ENCODE data around the gene COMMD7.

COMMD7 gene

DNA sequence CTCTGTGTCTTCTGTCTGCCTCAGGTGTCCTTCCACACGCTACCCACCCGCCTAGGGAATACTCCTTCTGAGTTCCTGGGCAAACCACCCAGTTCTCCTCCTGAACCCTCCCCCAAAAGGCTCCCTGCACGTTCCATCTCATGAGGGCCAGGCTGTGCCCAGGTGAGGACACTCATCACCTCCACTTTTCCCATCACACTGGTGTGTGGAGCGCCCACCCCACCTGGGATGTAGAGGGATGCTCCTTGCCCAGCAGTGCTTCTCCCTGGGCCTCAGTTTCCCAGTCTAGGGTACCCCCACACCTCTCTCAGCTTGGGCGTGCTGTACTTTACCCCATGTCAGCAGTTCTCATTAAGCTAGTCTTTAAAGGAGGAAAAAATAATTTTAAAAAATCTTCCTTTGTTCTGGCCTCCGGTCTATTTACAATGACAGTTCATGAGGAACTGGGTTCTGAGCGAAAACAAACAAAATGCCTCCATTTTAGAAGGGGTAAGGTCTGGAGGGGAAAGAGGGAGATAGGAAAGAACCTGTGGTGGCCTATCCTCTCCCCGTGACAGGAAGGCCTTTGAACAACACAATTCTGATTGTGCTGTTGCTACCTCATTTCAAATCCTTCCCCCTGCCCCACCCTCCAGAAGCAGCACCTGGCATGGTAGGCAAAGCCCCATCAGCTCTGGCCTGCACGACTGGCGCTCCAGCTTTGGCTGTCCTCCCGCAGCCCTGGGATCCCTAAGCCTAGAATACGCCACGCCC, 67.9 kb downstream of the COMMD7 start:
- no peak for DNase-seq (ENCODE audit: low read depth)
- TF ChIP-seq, protein P1, sequence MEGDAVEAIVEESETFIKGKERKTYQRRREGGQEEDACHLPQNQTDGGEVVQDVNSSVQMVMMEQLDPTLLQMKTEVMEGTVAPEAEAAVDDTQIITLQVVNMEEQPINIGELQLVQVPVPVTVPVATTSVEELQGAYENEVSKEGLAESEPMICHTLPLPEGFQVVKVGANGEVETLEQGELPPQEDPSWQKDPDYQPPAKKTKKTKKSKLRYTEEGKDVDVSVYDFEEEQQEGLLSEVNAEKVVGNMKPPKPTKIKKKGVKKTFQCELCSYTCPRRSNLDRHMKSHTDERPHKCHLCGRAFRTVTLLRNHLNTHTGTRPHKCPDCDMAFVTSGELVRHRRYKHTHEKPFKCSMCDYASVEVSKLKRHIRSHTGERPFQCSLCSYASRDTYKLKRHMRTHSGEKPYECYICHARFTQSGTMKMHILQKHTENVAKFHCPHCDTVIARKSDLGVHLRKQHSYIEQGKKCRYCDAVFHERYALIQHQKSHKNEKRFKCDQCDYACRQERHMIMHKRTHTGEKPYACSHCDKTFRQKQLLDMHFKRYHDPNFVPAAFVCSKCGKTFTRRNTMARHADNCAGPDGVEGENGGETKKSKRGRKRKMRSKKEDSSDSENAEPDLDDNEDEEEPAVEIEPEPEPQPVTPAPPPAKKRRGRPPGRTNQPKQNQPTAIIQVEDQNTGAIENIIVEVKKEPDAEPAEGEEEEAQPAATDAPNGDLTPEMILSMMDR (conservative IDR thresholded peaks at IDR 0.05; ENCODE audit: control insufficient read depth, insufficient read depth, low read depth, low read length), result no peak
- H3K4me3 ChIP-seq (ENCODE audit: control insufficient read depth, low read depth, low read length), result no peak overlapping the region

- peak; percentile 60 for DNase-seq (ENCODE audit: low read depth)
- TF ChIP-seq, protein P1 (conservative IDR thresholded peaks at IDR 0.05; ENCODE audit: control insufficient read depth, insufficient read depth, low read depth, low read length), result peak; percentile 91
- H3K4me3 ChIP-seq (ENCODE audit: control insufficient read depth, low read depth, low read length), result no peak overlapping the region
Observed at GRCh38 chr20:32674362-32674789, 68.9 kb downstream of the COMMD7 start.

- no peak for DNase-seq (ENCODE audit: low read depth)
- H3K4me3 ChIP-seq (ENCODE audit: control insufficient read depth, low read depth, low read length), result no peak overlapping the region
- TF ChIP-seq, protein P1 (conservative IDR thresholded peaks at IDR 0.05; ENCODE audit: control insufficient read depth, insufficient read depth, low read depth, low read length), result no peak
Observed at GRCh38 chr20:32672982-32673851, 70.0 kb downstream of the COMMD7 start.

DNA sequence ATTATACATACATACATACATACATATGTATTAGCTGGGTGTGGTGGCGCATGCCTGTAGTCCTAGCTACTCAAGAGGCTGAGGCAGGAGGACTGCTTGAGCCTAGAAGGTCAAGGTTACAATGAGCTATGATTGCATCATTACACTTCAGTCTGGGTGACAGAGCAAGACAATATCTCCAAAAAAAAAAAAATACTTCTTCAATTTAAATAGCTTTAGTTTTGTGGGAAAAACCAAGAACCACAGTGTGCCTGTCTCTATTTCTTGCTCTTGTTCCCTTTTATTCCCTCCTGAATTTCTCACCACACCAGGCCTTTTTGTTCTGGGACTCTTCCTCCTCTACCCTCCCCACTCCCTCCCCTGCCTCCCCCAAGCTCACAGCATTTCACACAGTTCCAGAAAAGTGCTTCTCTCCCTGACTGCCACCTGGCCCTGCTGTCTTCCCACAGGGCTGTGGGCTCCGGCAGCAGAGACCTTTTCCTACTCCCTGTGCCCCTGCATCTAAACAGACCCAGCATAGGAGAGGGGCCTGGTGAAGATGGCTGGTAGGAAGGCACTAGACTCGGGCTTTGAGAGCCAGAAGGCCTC, 70.8 kb downstream of the COMMD7 start:
- no peak overlapping the region for H3K4me3 ChIP-seq (ENCODE audit: control insufficient read depth, low read depth, low read length)
- TF ChIP-seq, protein P1 (conservative IDR thresholded peaks at IDR 0.05; ENCODE audit: control insufficient read depth, insufficient read depth, low read depth, low read length), result no peak

GRCh38 chr20:32670773-32671455, 72.4 kb downstream of the COMMD7 start:
- TF ChIP-seq, protein P1 (conservative IDR thresholded peaks at IDR 0.05; ENCODE audit: control insufficient read depth, insufficient read depth, low read depth, low read length), result no peak
- DNase-seq (ENCODE audit: low read depth), result no peak
- H3K4me3 ChIP-seq (ENCODE audit: control insufficient read depth, low read depth, low read length), result no peak overlapping the region

More for the DNA sequence above, 70.8 kb downstream of the COMMD7 start:
- no peak for DNase-seq (ENCODE audit: low read depth)

DNA sequence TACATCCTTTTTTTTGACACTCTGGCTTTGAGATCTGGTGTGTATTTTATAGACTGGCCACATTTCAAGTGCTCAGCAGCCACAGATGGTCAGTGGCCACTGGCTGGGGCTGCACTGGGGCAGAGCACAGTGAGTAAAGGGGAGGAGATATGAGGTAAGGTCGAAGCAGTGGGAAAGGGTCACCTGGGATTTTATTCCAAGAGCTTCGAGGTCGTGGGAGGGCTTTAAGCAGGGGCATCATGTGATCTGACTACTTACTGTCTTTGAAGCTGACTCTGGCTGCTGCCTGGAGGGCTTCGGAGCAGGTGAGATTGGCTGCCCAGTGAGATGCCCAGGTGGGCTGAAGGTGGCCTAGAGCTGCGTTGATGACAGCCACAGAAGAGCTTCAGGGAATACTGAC, 76.2 kb downstream of the COMMD7 start:
- TF ChIP-seq, protein P1 (conservative IDR thresholded peaks at IDR 0.05; ENCODE audit: control insufficient read depth, insufficient read depth, low read depth, low read length), result no peak
- DNase-seq (ENCODE audit: low read depth), result no peak
- no peak overlapping the region for H3K4me3 ChIP-seq (ENCODE audit: control insufficient read depth, low read depth, low read length)
